DND-41 (cell line): ENCODE data around the gene PIK3CB.

Source experiments
- EZH2 ChIP-seq: IDR thresholded peaks from 3 replicates; pipeline ENCODE4 v1.6.1; 2012; ENCODE audit warnings: borderline replicate concordance, low read depth, mild to moderate bottlenecking, moderate library complexity, low read length, inconsistent platforms; ENCODE audit not compliant: severe bottlenecking
- TF ChIP-seq, protein P1 (sequence below): IDR thresholded peaks from 2 replicates; pipeline ENCODE4 v1.5.1; 2012; ENCODE audit warnings: borderline replicate concordance, low read length, moderate library complexity, mild to moderate bottlenecking; ENCODE audit not compliant: poor library complexity, severe bottlenecking; ENCODE audit errors: extremely low read depth

DNA sequence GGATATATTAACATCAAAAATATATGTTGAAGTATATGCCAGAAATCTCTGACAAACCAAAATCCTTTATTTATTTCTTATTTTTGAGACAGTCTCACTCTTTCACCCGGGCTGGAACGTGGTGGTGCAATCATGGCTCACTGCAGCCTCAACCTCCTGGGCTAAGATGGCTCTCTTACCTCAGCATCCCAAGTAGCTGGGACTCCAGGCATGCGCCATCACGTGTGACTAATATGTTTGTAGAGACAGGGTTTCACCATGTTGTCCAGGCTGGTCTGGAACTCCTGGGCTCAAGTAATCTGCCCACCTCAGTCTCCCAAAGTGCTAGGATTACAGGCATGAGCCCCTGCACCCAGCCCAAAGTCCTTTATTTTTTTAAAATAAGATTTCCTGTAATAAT lies 214.3 kb downstream of the PIK3CB start:
- TF ChIP-seq, protein P1, sequence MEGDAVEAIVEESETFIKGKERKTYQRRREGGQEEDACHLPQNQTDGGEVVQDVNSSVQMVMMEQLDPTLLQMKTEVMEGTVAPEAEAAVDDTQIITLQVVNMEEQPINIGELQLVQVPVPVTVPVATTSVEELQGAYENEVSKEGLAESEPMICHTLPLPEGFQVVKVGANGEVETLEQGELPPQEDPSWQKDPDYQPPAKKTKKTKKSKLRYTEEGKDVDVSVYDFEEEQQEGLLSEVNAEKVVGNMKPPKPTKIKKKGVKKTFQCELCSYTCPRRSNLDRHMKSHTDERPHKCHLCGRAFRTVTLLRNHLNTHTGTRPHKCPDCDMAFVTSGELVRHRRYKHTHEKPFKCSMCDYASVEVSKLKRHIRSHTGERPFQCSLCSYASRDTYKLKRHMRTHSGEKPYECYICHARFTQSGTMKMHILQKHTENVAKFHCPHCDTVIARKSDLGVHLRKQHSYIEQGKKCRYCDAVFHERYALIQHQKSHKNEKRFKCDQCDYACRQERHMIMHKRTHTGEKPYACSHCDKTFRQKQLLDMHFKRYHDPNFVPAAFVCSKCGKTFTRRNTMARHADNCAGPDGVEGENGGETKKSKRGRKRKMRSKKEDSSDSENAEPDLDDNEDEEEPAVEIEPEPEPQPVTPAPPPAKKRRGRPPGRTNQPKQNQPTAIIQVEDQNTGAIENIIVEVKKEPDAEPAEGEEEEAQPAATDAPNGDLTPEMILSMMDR: no peak
- TF ChIP-seq EZH2: no peak
